ENCODE data around the gene SGPP1.

SGPP1 gene

DNA sequence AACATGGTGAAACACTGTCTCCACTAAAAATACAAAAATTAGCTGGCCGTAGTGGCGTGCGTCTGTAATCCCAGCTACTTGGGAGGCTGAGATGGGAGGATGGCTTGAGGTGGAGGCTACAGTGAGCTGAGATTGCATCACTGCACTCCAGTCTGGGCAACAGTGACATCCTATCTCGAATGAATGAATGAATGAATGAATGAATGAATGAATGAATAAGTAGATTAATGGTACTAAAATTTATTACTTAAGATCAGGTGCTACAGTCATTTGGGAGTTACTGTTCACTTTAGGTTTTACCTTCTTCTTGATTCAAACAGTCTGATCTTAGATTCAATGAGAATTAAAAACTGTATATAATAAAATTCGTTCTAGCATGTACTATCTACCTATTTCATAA, 54.6 kb downstream of the SGPP1 start:
- POLR2A ChIA-PET: interaction anchor here (0.5 kb wide), 1 partner anchor 32 kb away, joined by 5 read pairs; no protein-coding TSS in a partner anchor
- no peak for DNase-seq (ENCODE audit: extremely low spot score)
- CTCF ChIA-PET: no interaction called here
- no peak for TF ChIP-seq CTCF (IDR thresholded peaks at IDR 0.05; ENCODE audit: control extremely low read depth, extremely low read depth, low read depth, missing control alignments)

GRCh38 chr14:63672417-63673180, 55.3 kb downstream of the SGPP1 start:
- DNase-seq (ENCODE audit: extremely low spot score): no peak
- no peak for TF ChIP-seq CTCF (IDR thresholded peaks at IDR 0.05; ENCODE audit: control extremely low read depth, extremely low read depth, low read depth, missing control alignments)
- ChIA-PET CTCF (no interaction called here), POLR2A (no interaction called here)

GRCh38 chr14:63671987-63672386, 55.9 kb downstream of the SGPP1 start:
- ChIA-PET CTCF (no interaction called here), POLR2A (no interaction called here)
- no peak for TF ChIP-seq CTCF (IDR thresholded peaks at IDR 0.05; ENCODE audit: control extremely low read depth, extremely low read depth, low read depth, missing control alignments)
- DNase-seq (ENCODE audit: extremely low spot score): no peak

DNA sequence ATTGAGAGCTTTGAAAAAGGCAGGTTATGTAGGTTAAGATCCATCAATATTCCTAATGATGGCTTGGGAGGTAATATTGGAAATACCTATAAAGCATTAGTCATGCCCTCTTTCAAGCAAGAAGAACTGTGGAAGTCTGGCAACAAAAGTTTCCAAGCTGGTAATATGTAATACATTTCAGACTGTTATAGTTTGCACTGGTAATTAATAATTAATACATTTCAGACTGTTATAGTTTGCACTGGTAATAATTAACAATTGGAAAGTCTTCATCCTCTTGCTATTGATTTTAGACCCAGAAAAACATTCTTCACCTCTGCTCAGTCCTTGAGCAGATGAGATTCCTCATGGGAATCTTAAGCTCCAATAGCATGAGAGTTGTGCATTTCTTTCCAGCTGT, 57.2 kb downstream of the SGPP1 start:
- DNase-seq (ENCODE audit: extremely low spot score): no peak
- no peak for TF ChIP-seq CTCF (IDR thresholded peaks at IDR 0.05; ENCODE audit: control extremely low read depth, extremely low read depth, low read depth, missing control alignments)

GRCh38 chr14:63666335-63666734, 61.5 kb downstream of the SGPP1 start:
- POLR2A ChIA-PET: no interaction called here
- CTCF ChIA-PET: interaction anchor here (0.7 to 1.1 kb wide), 3 partner anchors 17 to 93 kb away, joined by 3 to 4 read pairs (median 3); no protein-coding TSS in a partner anchor
- DNase-seq (ENCODE audit: extremely low spot score): no peak
- no peak for TF ChIP-seq CTCF (IDR thresholded peaks at IDR 0.05; ENCODE audit: control extremely low read depth, extremely low read depth, low read depth, missing control alignments)

More for the DNA sequence above, 57.2 kb downstream of the SGPP1 start:
- CTCF ChIA-PET: interaction anchor here (1.1 kb wide), 1 partner anchor 17 kb away, joined by 3 read pairs; no protein-coding TSS in a partner anchor
- POLR2A ChIA-PET: interaction anchor here (0.7 kb wide), 1 partner anchor 28 kb away, joined by 9 read pairs; no protein-coding TSS in a partner anchor

- POLR2A ChIA-PET: no interaction called here
- CTCF ChIA-PET: interaction anchor here (1.1 to 1.4 kb wide), 4 partner anchors 11 to 148 kb away, joined by 3 to 7 read pairs (median 5); partner anchors contain the start of gene WDR89
Observed at GRCh38 chr14:63663428-63664341, 64.2 kb downstream of the SGPP1 start.

More at GRCh38 chr14:63663428-63664341, 64.2 kb downstream of the SGPP1 start:
- DNase-seq (ENCODE audit: extremely low spot score): no peak
- TF ChIP-seq CTCF (IDR thresholded peaks at IDR 0.05; ENCODE audit: control extremely low read depth, extremely low read depth, low read depth, missing control alignments): no peak

All from GM10248 (cell line).